GM19463 (cell line): ENCODE data around the gene KANK2.
"Not testable (repeated sequence)": the region's sequence is repeated elsewhere in the genome, so short reads cannot be mapped to it uniquely, and the experiment has no call there.

ENCODE experiments used
- ATAC-seq: cut with Tn5 transposase; IDR thresholded peaks from one replicate; pipeline ENCODE4 v1.9.1; 2021; ENCODE audit warnings: mild to moderate bottlenecking, moderate library complexity; ENCODE audit not compliant: unreplicated experiment

The KANK2 gene

GRCh38 chr19:11142528-11143171 lies 54.7 kb downstream of the KANK2 start:
- no peak for ATAC-seq

- ATAC-seq: no peak
These were observed 55.3 kb downstream of the KANK2 start for GRCh38 chr19:11141937-11142527.

GRCh38 chr19:11140896-11141295 lies 56.4 kb downstream of the KANK2 start:
- ATAC-seq: no peak

GRCh38 chr19:11140023-11140538 lies 57.3 kb downstream of the KANK2 start:
- ATAC-seq: not testable (repeated sequence)

- no peak for ATAC-seq
These were observed 58.6 kb downstream of the KANK2 start for GRCh38 chr19:11138601-11139300.

GRCh38 chr19:11137542-11138384 lies 59.6 kb downstream of the KANK2 start:
- no peak for ATAC-seq

- ATAC-seq: no peak
These were observed 60.8 kb downstream of the KANK2 start for GRCh38 chr19:11136400-11137101.

GRCh38 chr19:11131471-11131870 lies 65.9 kb downstream of the KANK2 start:
- no peak for ATAC-seq

- ATAC-seq: no peak
These were observed 66.4 kb downstream of the KANK2 start for GRCh38 chr19:11130824-11131455.

GRCh38 chr19:11127905-11128304 lies 69.4 kb downstream of the KANK2 start:
- no peak for ATAC-seq

GRCh38 chr19:11125994-11126685 lies 71.2 kb downstream of the KANK2 start:
- no peak for ATAC-seq

- not testable (repeated sequence) for ATAC-seq
These were observed 73.2 kb downstream of the KANK2 start for GRCh38 chr19:11124157-11124556.

- ATAC-seq: no peak
These were observed 74.2 kb downstream of the KANK2 start for GRCh38 chr19:11123114-11123513.

GRCh38 chr19:11121963-11122362 lies 75.4 kb downstream of the KANK2 start:
- not testable (repeated sequence) for ATAC-seq

GRCh38 chr19:11116507-11116906 lies 80.8 kb downstream of the KANK2 start:
- ATAC-seq: no peak

GRCh38 chr19:11115895-11116446 lies 81.4 kb downstream of the KANK2 start:
- ATAC-seq: no peak

GRCh38 chr19:11115042-11115441 lies 82.3 kb downstream of the KANK2 start:
- no peak for ATAC-seq
